ENCODE measurements around the gene PIP5K1B.

The PIP5K1B gene

DNA sequence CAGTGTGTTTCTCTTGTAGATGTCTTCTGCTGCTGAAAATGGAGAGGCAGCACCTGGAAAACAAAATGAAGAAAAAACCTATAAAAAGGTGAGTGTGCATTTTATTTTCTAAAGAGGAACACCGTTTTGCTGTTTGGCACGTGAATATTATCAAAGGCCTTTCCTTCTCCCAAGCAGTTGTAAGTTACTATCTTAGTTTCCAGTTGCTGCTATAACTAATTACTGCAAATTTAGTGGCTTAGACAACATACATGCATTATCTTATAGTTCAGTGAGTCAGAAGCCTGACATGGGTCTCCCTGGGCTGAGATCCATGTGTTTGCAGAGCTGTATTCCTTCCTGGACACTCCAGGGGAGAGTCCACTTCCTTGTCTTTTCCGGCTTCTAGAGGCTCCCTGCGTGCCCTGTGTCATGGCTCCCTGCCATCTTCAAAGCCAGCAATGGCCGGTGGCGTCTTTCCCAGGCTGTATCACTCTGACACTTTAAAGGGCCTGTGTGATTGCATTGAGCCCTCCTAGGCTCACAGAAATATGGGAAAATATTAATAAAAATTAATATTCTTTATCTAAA is 117.6 kb downstream of the PIP5K1B start:
- no peaks in the 10 kb centered on the region for H3K9me3 ChIP-seq (ENCODE audit: low read length)
- H3K4me3 ChIP-seq (ENCODE audit: low read depth in 1 of 2, low read length in 2 of 2), result no peak overlapping the region
- no peaks in the 10 kb centered on the region for H3K27me3 ChIP-seq (ENCODE audit: control insufficient read depth in 1 of 2, insufficient read depth in 2 of 2, low read length in 2 of 2)
- no peaks in the 10 kb centered on the region for H3K36me3 ChIP-seq (ENCODE audit: insufficient read depth, low read length)
- no peak overlapping the region for H3K9ac ChIP-seq (ENCODE audit: low read length)
- no peaks in the 10 kb centered on the region for H3K4me1 ChIP-seq (ENCODE audit: insufficient read depth, low read length)
- H3K27ac ChIP-seq (ENCODE audit: low read depth, low read length), result no peak overlapping the region

DNA sequence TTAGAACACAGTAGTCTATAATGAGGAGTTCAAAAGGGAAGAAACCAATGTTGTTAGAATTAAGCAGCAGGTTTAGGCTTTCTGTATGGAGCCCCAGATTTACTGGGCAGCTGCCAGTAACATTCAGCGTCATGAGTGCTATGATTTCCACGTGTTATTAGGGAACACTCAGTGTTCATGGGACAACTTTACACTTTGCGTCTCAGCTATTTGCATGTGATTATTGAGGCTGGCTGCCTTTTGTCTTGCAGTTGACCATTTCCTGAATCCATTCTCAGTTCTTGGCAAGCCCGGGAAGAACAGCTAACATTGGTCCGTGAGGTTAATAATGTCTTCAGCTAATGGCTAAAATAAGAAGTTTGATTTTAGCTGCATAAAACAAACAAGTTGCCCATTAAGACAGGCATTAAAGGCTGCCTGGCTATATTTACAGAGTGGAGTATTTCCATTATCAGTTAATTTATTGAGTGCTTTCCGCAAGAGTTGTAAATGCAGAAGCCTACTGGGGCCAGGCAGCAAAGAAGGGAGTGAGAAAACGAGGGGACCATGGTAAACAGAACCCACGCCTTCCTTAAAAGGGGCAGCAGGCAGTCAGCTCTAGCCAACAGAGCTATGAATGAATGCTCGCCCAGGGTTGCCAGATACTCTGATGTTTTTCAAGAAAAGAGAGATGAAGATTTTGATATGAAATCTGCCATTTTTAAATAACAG is 120.9 kb downstream of the PIP5K1B start:
- Histone ChIP-seq H3K9ac (ENCODE audit: low read length) (no peak overlapping the region), H3K9me3 (ENCODE audit: low read length) (no peaks in the 10 kb centered on the region), H3K27ac (ENCODE audit: low read depth, low read length) (no peak overlapping the region), H3K4me1 (ENCODE audit: insufficient read depth, low read length) (no peaks in the 10 kb centered on the region), H3K36me3 (ENCODE audit: insufficient read depth, low read length) (no peaks in the 10 kb centered on the region), H3K4me3 (ENCODE audit: low read depth in 1 of 2, low read length in 2 of 2) (no peak overlapping the region), H3K27me3 (ENCODE audit: control insufficient read depth in 1 of 2, insufficient read depth in 2 of 2, low read length in 2 of 2) (no peaks in the 10 kb centered on the region)

DNA sequence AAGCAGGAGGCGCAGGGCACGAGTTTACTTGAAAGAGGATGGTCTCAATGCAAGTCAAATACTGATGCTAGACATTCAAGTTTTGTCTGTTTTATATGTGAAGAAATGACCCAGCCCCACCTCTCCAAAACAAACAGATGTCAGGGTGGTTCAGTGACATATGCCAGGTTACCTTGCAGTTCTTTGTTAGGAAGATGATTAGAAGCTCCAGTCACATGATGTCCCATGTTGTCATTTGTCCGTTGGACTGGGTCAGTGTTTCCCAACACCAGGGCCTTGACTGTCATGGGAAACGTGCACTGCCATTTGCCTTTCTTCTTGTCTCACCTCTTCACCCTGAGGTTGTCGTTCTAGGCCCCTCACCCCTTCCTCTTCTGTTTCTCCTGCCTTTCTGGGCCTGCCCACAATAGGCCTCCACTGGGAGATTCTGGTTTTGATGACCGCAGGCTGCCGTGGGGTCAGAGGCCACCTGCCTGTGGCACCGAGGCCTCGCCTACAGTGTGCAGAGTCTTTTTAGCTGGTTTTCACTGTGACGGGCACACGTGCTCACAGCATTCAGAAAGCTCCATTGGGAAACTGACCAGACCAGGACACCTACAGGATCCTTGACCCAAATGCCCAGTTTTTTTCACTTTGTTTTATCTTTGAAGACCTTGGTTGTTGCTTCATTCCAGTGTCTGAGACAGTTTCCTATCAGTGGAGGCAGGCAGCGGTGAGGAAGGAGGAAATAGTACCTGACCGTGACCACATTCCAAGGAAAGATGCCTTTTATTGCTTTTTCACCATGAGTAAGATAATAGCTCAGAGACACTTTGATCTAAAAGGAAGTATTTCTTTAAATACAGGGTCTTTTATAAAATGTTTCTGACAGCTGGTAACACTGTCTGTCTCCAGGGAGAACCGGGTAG is 123.1 kb downstream of the PIP5K1B start:
- H3K9me3 ChIP-seq (ENCODE audit: low read length), result no peaks in the 10 kb centered on the region
- H3K4me1 ChIP-seq (ENCODE audit: insufficient read depth, low read length), result no peaks in the 10 kb centered on the region
- no peak overlapping the region for H3K4me3 ChIP-seq (ENCODE audit: low read depth in 1 of 2, low read length in 2 of 2)
- no peaks in the 10 kb centered on the region for H3K36me3 ChIP-seq (ENCODE audit: insufficient read depth, low read length)
- H3K9ac ChIP-seq (ENCODE audit: low read length), result no peak overlapping the region
- H3K27me3 ChIP-seq (ENCODE audit: control insufficient read depth in 1 of 2, insufficient read depth in 2 of 2, low read length in 2 of 2), result no peaks in the 10 kb centered on the region
- no peak overlapping the region for H3K27ac ChIP-seq (ENCODE audit: low read depth, low read length)

DNA sequence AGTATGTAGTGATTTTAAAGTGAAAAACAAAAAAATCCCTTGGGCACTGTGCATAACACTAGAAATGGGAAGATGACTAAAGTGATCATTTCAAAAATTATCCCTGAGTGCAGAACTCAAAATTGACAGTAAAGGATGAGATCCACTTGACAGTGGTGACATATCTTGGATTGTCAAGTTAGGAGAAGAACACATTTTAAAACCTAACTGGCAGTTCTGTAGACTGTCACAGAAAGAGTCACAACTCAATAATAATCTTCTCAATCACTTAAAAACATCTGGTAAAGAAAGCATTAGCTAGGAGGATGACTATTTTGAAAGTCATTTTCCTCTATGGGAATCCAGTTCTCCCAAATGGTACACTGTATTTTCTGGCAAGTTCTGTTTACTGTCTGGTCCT is 127.1 kb downstream of the PIP5K1B start:
- Histone ChIP-seq H3K9ac (ENCODE audit: low read length) (no peak overlapping the region), H3K36me3 (ENCODE audit: insufficient read depth, low read length) (no peaks in the 10 kb centered on the region), H3K27ac (ENCODE audit: low read depth, low read length) (no peak overlapping the region), H3K9me3 (ENCODE audit: low read length) (no peaks in the 10 kb centered on the region), H3K27me3 (ENCODE audit: control insufficient read depth in 1 of 2, insufficient read depth in 2 of 2, low read length in 2 of 2) (no peaks in the 10 kb centered on the region), H3K4me1 (ENCODE audit: insufficient read depth, low read length) (no peaks in the 10 kb centered on the region), H3K4me3 (ENCODE audit: low read depth in 1 of 2, low read length in 2 of 2) (no peak overlapping the region)

DNA sequence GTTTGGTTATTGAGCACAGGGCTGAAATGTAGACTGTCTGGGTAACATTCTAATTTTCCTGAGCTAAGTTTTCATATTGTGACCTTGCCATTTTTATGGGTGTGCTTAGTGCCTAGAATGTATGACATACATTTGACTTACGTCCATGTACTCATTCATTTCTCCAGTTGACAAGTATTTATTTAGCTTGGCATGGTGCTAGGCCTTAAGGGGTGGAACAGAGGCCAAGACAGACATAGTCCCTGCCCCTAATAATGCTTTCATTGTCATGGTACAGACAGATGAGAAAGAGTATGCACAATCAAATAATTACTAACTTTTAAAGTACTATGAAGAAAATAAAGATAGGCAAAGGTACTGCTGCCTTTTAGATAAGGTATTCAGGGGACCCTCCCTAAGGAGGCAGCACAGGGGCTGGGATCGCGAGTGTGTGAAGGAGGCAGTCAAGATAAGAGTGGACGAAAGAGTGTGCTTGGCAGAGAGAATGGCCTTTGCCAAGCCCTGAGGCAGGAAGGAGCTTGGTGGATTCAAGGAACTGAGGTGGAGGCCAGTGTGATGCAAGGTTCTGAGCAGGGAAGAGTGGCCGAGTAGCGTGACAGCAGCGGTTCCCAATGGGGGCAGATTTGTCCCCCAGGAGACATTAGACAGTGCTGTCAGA is 128.0 kb downstream of the PIP5K1B start:
- Histone ChIP-seq H3K4me1 (ENCODE audit: insufficient read depth, low read length) (no peaks in the 10 kb centered on the region), H3K9ac (ENCODE audit: low read length) (no peak overlapping the region)

DNA sequence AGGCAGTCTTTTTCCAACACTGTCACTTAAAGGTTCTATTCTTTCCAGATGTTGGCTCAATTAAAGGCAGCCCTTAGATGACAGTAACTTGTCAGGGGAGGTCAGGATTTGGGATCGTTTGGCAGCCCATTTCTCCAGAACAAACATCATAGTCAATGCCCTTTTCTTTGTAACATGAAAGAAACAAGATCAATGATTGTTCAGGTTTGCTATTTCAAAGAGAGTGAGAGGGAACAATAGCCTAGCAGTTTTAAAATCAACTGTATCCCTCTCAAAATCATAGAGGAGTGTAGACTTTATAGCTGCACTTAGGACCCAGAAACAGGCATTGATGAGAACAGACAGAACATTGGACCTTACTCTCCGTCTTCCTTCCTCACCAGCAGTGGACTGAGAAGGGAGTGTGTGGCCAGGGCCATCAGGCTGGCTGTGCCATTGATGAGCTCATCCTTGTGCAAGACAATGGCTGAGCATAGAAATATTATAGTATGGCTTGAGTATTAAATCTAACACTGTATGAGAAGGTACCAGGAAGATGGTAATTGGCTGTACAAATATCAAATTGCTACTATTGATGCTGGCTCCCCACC is 130.0 kb downstream of the PIP5K1B start:
- Histone ChIP-seq H3K4me3 (ENCODE audit: low read depth in 1 of 2, low read length in 2 of 2) (no peak overlapping the region), H3K9me3 (ENCODE audit: low read length) (no peaks in the 10 kb centered on the region), H3K4me1 (ENCODE audit: insufficient read depth, low read length) (no peaks in the 10 kb centered on the region), H3K9ac (ENCODE audit: low read length) (no peak overlapping the region), H3K36me3 (ENCODE audit: insufficient read depth, low read length) (no peaks in the 10 kb centered on the region), H3K27ac (ENCODE audit: low read depth, low read length) (no peak overlapping the region), H3K27me3 (ENCODE audit: control insufficient read depth in 1 of 2, insufficient read depth in 2 of 2, low read length in 2 of 2) (no peaks in the 10 kb centered on the region)

More for the DNA sequence above, 128.0 kb downstream of the PIP5K1B start:
- H3K27me3 ChIP-seq (ENCODE audit: control insufficient read depth in 1 of 2, insufficient read depth in 2 of 2, low read length in 2 of 2), result no peaks in the 10 kb centered on the region
- no peaks in the 10 kb centered on the region for H3K36me3 ChIP-seq (ENCODE audit: insufficient read depth, low read length)
- no peak overlapping the region for H3K4me3 ChIP-seq (ENCODE audit: low read depth in 1 of 2, low read length in 2 of 2)
- H3K27ac ChIP-seq (ENCODE audit: low read depth, low read length), result no peak overlapping the region
- H3K9me3 ChIP-seq (ENCODE audit: low read length), result no peaks in the 10 kb centered on the region

DNA sequence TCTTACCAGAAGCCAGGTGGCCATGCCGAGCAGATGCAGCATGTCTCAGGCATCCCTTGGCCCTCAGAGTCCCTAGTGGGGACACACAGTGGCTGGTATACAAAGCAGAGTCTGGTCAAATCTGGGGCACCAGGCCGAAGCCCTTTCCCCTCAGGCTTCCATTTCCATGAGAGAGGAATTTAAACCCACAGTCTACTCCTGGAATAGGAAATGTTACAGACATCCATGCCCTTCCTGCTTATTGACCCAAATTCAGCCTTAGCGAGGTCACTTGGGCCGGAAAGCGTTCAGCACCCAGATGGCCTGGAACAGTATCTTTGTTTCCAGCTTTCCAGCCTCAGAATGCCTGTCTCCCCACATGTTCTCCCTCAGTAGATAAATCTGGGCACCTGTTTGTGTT is 131.7 kb downstream of the PIP5K1B start:
- Histone ChIP-seq H3K4me1 (ENCODE audit: insufficient read depth, low read length) (no peaks in the 10 kb centered on the region), H3K9ac (ENCODE audit: low read length) (no peak overlapping the region), H3K4me3 (ENCODE audit: low read depth in 1 of 2, low read length in 2 of 2) (no peak overlapping the region), H3K36me3 (ENCODE audit: insufficient read depth, low read length) (no peaks in the 10 kb centered on the region), H3K27ac (ENCODE audit: low read depth, low read length) (no peak overlapping the region), H3K27me3 (ENCODE audit: control insufficient read depth in 1 of 2, insufficient read depth in 2 of 2, low read length in 2 of 2) (no peaks in the 10 kb centered on the region), H3K9me3 (ENCODE audit: low read length) (no peaks in the 10 kb centered on the region)

DNA sequence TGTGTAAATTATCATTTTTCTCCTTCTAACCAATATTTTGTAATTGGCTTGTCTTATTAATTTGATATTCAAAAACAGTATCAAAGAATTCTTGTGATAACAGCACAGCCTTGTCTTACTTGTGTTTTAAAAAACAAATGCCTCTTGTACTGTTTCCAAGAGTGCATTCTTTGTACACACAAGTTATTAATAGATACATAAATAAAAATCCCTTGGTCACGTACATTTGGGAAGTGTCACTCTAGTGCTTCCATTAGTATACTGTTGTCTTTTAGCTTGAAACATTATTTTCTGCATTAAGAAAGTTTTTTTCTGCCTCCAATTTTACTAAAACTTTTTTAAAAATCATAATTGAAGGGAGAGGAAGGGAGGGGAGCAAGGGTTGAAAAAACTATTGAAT is 133.2 kb downstream of the PIP5K1B start:
- Histone ChIP-seq H3K9ac (ENCODE audit: low read length) (no peak overlapping the region), H3K27ac (ENCODE audit: low read depth, low read length) (no peak overlapping the region), H3K4me3 (ENCODE audit: low read depth in 1 of 2, low read length in 2 of 2) (no peak overlapping the region), H3K4me1 (ENCODE audit: insufficient read depth, low read length) (no peaks in the 10 kb centered on the region), H3K27me3 (ENCODE audit: control insufficient read depth in 1 of 2, insufficient read depth in 2 of 2, low read length in 2 of 2) (no peaks in the 10 kb centered on the region), H3K36me3 (ENCODE audit: insufficient read depth, low read length) (no peaks in the 10 kb centered on the region), H3K9me3 (ENCODE audit: low read length) (no peaks in the 10 kb centered on the region)

DNA sequence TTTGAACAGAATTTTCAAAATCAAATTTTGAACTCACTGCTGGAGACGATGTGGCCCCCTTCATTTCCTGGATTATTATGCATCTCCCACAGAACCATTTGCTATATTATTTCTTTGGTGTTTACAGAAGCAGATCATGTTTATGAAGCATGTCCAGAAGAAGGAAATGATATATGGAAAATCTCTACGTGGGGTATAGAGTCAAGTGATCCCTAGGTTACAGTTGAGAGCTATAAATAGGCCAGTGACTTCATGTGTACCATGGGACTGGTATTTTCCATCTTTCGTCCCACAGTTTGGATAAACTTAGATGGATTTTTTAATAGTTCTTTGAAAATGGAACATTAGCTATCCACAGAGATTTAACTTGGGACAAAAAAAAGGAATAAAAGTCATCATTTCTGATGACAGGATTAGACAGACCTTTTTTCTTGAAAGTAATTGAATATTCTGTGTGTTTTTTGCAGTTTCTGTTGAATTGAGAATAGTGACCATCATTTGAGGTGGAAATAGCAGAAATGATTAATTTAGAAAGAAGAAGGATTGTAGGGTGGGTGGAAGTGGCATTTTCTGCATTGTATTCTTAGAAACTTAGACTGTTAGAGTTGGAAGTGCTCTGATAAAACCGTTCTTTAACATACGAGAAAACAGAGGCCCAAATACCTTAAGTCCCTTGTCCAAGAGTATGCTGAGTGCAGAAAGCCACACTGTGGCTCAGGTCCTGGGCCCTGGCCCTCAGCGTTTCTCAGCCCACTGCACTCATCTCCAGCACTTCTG is 136.4 kb downstream of the PIP5K1B start:
- Histone ChIP-seq H3K9me3 (ENCODE audit: low read length) (no peaks in the 10 kb centered on the region), H3K4me1 (ENCODE audit: insufficient read depth, low read length) (no peaks in the 10 kb centered on the region), H3K4me3 (ENCODE audit: low read depth in 1 of 2, low read length in 2 of 2) (no peak overlapping the region), H3K9ac (ENCODE audit: low read length) (no peak overlapping the region), H3K36me3 (ENCODE audit: insufficient read depth, low read length) (no peaks in the 10 kb centered on the region), H3K27me3 (ENCODE audit: control insufficient read depth in 1 of 2, insufficient read depth in 2 of 2, low read length in 2 of 2) (no peaks in the 10 kb centered on the region), H3K27ac (ENCODE audit: low read depth, low read length) (no peak overlapping the region)

DNA sequence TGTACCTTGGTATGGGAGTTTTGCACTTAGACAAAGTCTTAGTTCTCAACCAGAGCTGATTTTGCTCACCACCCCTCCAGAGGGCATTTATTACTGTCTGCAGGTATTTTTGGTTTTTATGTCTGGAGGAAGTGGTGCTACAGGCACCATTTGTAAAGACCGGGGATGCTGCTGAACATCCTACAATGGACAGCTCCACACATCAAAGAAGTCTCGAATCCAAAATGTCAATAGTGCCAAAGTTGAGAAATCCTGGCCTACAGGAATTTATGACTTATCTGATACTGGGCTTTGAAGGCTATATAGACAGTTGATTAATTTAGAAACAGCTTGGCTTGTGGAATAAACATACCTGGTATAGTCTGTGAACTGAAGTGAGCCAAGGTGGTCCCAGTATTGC is 137.5 kb downstream of the PIP5K1B start:
- H3K36me3 ChIP-seq (ENCODE audit: insufficient read depth, low read length), result no peaks in the 10 kb centered on the region
- H3K9ac ChIP-seq (ENCODE audit: low read length), result no peak overlapping the region
- no peaks in the 10 kb centered on the region for H3K9me3 ChIP-seq (ENCODE audit: low read length)
- H3K27me3 ChIP-seq (ENCODE audit: control insufficient read depth in 1 of 2, insufficient read depth in 2 of 2, low read length in 2 of 2), result no peaks in the 10 kb centered on the region
- no peaks in the 10 kb centered on the region for H3K4me1 ChIP-seq (ENCODE audit: insufficient read depth, low read length)
- no peak overlapping the region for H3K27ac ChIP-seq (ENCODE audit: low read depth, low read length)
- H3K4me3 ChIP-seq (ENCODE audit: low read depth in 1 of 2, low read length in 2 of 2), result no peak overlapping the region
